ENCODE data around the gene KRT16.
"Not testable (repeated sequence)": the region's sequence is repeated elsewhere in the genome, so short reads cannot be mapped to it uniquely, and the experiment has no call there.

KRT16 gene

GRCh38 chr17:41628073-41628370 is 15.5 kb upstream of the KRT16 start:
- DNase-seq (ENCODE audit: low spot score) = not testable (repeated sequence)

DNA sequence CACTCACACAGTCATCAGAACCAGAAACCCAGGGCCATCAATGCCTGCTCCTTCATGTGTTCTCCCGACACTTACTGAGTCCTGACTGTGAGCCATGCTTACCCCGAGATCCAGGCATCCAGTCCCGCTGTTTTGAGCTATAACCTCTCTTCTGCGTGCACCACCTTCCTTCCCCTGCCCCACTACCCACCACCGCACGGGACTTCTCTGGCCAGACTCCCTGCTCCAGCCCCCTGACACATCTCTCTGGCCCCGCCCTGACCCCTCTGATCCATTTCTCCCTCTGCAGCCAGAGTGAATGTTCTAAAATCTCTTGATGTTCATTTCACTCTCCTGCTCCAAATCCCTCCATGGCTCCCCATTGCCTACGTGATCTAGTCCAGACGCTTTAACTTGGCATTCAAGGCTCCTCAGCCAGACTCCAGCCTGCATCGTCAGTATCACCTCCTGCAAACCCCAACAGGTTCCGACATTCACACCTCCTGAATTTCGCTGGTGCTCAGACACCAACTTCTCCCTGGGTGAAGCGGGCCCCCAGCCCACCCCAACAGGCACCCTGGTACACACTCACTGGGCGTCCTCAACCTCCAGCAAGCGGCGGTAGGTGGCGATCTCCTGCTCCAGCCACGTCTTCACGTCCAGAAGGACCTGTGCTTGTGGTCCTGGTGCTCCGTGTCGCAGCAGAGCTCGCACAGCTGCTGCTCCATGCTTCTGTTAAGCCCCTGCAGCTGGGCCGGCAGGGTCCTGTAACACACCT is 14.9 kb upstream of the KRT16 start:
- DNase-seq (ENCODE audit: low spot score) = no peak

- DNase-seq (ENCODE audit: low spot score) = not testable (repeated sequence)
Measured at GRCh38 chr17:41626914-41627295, 14.3 kb upstream of the KRT16 start.

DNA sequence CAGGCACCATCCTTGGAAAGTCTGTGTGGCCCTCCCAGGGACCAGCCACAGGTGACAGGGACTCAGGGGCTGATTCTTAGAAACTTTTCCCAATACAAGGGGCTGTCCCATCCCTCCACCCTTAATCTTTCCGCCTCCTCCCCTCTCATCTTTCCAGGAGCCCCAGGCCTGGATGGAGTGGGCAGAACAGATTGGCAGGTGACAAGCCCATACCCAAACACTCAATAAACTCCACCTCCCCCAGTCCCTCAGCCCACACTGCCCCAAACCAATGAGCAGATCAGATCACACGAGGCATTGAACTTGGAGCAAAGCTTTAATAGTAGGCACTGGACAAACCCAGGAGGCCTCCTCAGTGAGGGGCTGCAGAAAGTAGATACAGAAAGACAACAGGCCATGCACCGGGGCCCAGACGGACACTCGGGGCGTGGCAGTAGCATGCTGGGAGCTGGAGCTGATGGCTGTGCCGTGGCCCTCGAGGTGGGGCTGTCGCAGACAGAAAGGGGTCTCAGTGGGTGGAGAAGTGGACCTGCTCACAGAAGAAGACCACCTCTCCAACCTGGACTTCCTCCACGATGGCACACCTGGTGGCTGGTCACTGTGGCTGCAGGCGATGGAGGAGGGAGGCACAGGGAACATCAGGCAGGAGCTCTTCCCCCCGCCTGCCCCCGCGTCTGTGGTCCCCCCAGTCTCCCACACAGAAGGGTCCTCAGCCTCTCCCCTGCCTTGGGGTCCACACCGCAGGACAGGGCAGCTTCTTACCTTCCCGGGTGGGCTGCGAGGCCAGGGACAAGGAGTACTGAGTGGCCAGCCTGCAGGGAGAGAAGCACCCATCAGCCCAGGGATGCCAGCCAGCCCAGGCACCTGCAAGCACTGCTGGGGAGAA is 13.7 kb upstream of the KRT16 start:
- not testable (repeated sequence) for DNase-seq (ENCODE audit: low spot score)

GRCh38 chr17:41625602-41626001 is 13.0 kb upstream of the KRT16 start:
- peak; percentile 49 for DNase-seq (ENCODE audit: low spot score)

DNA sequence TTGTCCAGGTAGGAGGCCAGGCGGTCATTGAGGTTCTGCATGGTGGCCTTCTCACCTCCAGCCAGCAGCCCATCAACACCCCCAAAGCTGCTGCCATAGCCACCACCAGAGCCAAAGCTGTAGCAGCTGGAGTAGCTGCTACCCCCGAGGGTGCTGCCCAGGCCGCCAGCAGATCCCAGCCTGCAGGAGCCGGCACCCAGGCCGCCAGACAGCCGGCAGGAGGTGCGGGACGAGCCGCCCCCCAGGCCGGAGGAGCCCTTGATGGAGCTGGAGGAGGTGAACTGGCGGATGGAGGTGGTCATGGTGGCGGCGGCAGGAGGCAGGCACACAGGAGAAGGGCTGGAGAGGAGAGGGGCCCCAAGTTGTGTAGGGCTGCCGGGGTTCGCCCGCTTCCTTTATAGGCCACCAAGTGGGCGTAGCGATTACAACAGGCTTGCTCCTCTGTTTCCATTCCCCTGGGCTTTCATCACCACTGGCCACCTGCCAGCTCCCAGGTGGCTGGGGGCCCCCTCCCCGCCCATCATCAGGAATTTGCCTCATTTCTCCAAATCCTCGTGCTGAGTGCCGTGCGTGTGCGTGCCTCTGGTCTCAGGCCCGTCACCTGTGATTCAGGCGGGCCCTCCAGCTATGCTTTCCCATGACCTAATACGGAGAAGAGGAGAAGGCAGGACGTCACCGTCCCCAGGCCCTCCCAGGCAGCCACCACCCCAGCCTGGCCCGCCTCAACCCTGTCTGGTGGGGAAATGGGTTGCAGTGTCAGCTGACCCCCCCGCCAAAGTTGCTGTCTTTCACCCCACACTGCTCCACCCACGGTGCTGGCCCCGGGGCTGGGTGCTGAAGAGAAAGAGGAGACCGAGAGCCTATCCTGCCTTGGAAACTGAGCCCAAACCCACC is 11.9 kb upstream of the KRT16 start, which contains the start of gene KRT17:
KRT17 (minus strand) TSS at position 368 of the 894 bp plus-strand sequence; CDS start at position 302, 66 bp downstream.
- DNase-seq (ENCODE audit: low spot score) = peak; percentile 53

- not testable (repeated sequence) for DNase-seq (ENCODE audit: low spot score)
Measured at GRCh38 chr17:41623184-41623861, 10.8 kb upstream of the KRT16 start.

DNA sequence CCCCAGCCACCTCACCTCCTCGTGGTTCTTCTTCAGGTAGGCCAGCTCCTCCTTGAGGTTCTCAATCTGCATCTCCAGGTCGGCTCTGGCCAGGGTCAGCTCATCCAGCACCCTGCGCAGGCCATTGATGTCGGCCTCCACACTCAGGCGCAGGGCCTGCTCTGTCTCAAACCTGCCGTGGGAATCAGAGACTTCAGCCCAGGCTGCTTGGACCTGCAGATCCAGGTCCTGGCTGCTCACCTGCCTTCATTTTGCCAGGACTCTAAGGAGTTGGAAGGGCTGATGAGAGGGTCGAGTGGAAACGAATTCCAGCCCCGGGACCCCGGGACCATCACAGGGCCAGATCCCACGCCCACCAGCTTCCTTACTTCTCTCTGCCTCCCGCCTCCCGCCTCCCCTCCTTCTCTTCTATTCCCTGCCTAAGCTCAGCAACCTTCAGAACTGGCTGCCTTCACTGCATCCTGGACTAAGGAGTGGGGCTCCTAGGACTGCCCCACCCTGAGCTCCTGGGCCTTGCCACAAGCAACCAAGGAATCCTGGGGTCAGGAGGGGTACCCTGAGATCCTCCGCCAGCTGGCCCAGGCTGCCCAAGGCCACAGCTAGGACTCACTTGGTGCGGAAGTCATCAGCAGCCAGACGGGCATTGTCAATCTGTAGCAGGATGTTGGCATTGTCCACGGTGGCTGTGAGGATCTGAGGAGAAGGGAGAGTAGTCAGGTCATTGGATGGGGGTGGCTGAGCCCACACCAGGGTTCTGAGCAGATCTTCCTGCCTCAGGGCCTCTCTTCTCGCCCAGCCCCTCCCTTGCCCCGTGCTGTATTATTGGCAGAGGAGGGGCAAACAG is 10.0 kb upstream of the KRT16 start:
- DNase-seq (ENCODE audit: low spot score) = not testable (repeated sequence)

- no peak for DNase-seq (ENCODE audit: low spot score)
Measured at GRCh38 chr17:41621916-41622315, 9.3 kb upstream of the KRT16 start.

DNA sequence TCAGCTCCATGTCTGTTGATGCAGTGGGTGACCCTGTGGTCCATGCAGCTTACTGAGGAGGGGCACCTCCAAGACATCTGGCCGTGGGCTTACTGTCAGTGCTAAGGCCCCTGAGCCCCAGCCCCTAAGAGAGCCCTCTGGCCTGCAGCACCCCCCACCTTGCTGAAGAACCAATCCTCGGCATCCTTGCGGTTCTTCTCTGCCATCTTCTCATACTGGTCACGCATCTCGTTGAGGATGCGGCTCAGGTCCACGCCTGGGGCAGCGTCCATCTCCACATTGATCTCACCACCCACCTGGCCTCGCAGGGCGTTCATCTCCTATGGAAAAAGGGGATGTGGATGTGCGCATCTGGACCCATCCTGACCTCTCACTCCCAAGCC is 8.9 kb upstream of the KRT16 start:
- not testable (repeated sequence) for DNase-seq (ENCODE audit: low spot score)

- DNase-seq (ENCODE audit: low spot score) = no peak
Measured at GRCh38 chr17:41620583-41621434, 8.2 kb upstream of the KRT16 start.

DNA sequence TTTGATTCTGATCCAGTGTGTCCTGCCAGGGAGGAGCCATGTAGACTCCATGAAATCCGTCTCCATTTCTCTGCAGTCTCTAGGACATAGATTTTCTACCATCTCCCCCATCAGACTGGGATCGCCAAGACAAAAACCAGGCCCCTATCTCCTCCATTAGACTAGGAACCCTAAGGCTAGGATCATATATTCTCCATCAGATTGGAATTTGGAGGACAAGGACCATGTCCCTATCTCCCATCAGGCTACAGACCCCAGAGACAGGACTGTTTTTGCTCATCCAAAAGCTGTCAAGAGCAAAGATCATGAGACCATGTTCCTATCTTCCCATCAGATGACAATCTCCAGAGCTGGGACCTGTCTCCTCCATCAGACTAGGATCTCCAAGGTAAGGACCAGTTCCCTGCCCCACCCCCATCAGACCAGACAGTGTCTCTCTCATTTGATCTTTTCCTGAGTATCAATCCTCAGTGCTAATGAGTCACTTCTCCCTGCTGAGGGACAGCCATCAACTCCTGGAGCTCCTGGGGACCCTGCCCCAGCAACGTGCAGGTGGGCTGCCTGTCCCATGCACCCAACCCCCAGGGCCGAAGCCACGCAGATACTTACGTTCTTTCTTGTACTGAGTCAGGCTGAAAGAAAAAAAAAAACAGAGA is 7.5 kb upstream of the KRT16 start:
- not testable (repeated sequence) for DNase-seq (ENCODE audit: low spot score)

DNA sequence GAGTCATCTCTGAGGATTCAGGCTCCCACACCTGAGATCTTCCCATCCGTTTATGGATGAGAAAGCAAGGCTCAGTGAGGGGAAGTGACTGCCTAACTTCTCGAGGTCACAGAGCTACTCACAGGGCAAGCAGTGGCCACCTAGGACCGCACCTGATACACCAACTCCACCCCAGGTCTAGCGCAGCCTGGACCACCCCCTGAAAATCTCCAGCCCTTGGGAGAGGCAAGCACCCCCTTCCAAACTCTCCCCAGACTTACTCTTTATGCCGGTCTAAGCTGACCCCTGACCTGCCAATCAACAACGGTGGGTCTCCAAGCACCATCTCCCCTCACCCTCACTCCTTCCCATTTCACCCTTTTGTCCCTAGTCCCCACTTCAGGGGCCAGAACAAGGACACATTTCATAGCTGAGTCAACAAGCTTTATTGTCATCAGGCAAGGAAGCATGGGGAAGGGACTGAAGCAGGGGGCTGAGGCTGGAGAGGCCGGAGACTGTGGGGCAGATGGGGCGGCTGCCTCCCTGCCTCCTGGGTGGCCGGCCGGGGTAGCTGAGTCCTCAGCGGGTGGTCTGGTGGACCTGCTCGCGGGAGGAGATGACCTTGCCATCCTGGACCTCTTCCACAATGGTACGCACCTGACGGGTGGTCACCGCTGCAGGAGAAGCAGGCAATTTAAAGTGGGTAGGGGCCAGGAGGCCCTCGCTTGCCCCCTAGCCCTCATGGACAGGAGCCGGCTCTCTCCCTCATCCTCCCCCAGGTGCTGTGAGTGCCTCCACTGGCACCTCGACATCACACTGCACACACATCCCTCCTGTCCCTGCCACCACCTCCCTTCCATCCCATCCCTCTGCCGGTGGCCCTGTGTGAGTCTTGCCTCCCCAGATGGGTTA is 6.7 kb upstream of the KRT16 start:
- peak; percentile 55 for DNase-seq (ENCODE audit: low spot score)

DNA sequence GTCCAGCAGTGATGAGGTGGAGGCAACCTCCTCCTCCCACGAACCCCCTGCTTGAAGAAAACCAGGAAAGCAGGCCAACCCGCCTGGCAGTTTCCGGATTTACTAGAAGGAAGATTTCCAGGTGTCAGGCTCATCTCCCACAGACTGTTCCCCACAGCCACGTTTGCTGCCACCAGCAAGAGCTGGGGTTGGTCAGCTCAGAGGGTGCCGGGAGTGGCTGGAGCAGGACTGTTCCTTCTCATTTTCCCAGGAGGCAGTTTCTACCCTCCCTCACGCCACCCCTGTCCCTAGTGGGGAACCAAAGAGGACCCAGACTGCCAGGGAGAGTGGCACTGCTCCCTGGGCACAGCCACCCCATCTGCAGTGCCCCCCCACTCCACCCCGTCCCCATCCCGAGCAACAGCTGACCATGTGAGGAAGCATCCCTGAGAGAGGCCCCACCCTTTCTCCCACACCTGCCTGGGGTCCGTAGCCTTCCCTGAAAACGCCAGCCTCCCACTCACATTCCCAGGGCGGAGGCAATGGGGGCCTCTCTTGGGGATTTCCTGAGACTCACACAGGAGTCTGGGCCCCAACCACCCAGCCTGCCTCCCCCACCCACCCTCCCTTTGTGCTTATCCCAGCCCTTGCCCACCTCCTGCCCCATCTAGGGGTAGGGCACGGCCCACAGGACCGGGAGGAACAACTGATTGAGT is 5.9 kb upstream of the KRT16 start:
- no peak for DNase-seq (ENCODE audit: low spot score)

- DNase-seq (ENCODE audit: low spot score) = no peak
Measured at GRCh38 chr17:41617698-41618097, 5.1 kb upstream of the KRT16 start.

DNA sequence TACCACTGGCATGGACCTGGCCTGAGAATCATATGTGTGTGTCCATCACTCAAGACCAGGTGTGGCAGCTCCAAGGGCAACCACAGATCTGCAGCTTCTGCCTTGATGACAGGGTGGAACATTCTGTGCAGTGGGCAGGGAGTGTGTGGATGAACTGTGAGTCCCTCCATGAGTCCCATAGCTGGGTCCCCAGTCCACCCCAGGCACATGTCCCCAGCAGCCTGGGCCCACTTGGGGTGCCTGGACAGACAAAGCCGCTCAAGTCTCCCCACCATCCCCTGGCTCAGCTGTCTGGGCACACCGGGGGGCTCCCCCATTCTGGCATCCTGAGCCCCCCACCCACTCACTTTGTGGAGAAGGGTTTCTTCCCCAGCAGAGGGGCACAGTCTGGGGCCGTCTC is 4.6 kb upstream of the KRT16 start:
- no peak for DNase-seq (ENCODE audit: low spot score)

GRCh38 chr17:41616486-41616885 is 3.9 kb upstream of the KRT16 start:
- not testable (repeated sequence) for DNase-seq (ENCODE audit: low spot score)

DNA sequence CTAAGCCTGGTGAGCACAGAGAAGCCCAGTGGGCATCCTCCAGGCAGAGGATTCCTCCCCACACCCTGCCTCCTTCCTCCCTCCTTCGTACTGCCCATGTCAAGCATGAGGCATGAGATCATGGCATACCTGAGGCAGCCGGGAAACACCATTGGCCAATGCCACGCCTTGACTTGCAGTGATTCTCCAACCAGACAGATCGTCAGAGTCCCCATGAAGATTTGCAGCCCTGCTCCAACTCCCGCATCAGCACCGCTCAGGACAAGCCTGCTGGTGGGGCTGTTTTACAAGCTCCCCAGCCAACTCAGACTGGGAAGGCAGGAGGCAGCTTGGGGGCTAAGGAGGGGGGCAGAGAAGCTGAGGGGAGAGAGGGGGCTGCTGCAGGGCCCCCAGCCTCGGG is 2.9 kb upstream of the KRT16 start:
- DNase-seq (ENCODE audit: low spot score) = peak; percentile 73

All from SW480 (cell line).